ENCODE measurements around the gene AGBL4.

- TF ChIP-seq CTCF (IDR thresholded peaks at IDR 0.05): no peak
- TF ChIP-seq POLR2A (IDR thresholded peaks at IDR 0.05): no peak
Measured at GRCh38 chr1:48810740-48811139, 1213.0 kb downstream of the AGBL4 start.

Measured in lower leg skin (tissue), 3 donors.